ENCODE measurements around the gene RAP2B.
"Not testable (repeated sequence)": the region's sequence is repeated elsewhere in the genome, so short reads cannot be mapped to it uniquely, and the experiment has no call there.

The RAP2B gene

DNA sequence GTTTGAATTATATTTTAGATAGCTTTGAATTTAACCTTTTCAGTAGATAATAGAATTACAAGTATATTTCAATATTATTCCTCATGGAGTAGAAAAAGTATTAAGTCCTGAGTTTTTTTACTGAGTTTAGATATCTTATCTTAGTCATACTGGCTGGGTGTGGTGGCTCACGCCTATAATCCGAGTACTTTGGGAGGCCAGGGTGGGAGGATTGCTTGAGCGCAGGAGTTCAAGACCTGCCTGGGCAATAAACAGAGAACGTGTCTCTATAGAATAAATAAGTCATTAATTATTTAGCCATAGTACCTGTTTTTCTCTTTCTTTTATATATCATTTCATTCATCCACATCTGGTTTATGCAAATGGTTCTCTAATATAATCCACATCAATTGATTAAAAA is 9.9 kb downstream of the RAP2B start:
- Histone ChIP-seq H3K9me3 (ENCODE audit: control insufficient read depth, insufficient read depth, low read length) (no peaks in the 10 kb centered on the region), H3K4me1 (ENCODE audit: control insufficient read depth, insufficient read depth, low read length) (peaks cover 4% of the 10 kb centered on the region; the same call in 1 of the 2 replicates), H3K4me3 (ENCODE audit: low read depth, low read length) (no peak overlapping the region), H3K27ac (ENCODE audit: low read depth, low read length) (no peak overlapping the region), H3K9ac (ENCODE audit: low read depth, low read length) (no peak overlapping the region), H3K27me3 (ENCODE audit: control insufficient read depth, insufficient read depth, low read length) (no peaks in the 10 kb centered on the region), H3K36me3 (ENCODE audit: control insufficient read depth, insufficient read depth, low read length) (peaks cover 3% of the 10 kb centered on the region; the same call in 1 of the 2 replicates)

- H3K9me3 ChIP-seq (ENCODE audit: control insufficient read depth, insufficient read depth, low read length) = no peaks in the 10 kb centered on the region
- peaks cover 4% of the 10 kb centered on the region; the same call in 1 of the 2 replicates for H3K4me1 ChIP-seq (ENCODE audit: control insufficient read depth, insufficient read depth, low read length)
- no peak overlapping the region for H3K9ac ChIP-seq (ENCODE audit: low read depth, low read length)
- no peaks in the 10 kb centered on the region for H3K27me3 ChIP-seq (ENCODE audit: control insufficient read depth, insufficient read depth, low read length)
- no peak overlapping the region for H3K4me3 ChIP-seq (ENCODE audit: low read depth, low read length)
- H3K27ac ChIP-seq (ENCODE audit: low read depth, low read length) = peak overlapping the region; percentile 45
- H3K36me3 ChIP-seq (ENCODE audit: control insufficient read depth, insufficient read depth, low read length) = no peaks in the 10 kb centered on the region
Measured at GRCh38 chr3:153172796-153173757, 11.1 kb downstream of the RAP2B start.

DNA sequence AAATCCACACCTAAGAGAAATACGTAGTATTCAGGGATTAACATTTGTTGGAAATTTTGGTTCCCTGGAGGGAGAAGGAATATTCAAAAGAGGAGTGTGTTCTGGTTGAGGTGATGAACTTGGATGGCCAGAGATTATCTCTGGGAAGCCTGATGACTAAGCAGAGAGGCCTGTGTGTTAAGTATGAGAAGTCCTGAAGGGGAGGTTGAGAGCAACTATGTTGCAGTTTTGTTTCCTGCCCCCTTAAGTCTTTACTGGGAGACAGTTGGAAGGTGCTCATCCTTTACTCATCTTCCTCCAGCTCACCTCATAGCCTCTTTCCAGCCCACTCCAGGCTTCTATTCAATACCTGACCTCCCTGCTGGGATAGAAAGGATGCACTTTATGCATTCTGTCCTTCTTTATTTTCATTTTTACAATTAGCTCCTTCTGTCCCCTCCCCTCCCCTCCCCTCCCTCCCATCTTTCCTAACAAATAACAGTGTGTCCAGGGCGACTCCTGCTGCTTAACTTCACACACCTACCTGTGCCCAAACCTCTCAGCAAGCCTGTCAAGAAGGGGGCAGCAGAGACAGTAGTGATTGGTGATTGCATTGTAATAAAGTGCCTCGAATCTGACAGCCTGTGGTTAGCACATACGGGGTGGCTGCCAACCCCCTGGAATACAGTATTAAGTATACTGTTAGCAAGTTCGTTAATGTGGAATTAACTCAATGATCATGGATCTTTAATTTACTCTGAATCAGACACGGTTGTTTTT is 11.9 kb downstream of the RAP2B start:
- Histone ChIP-seq H3K9ac (ENCODE audit: low read depth, low read length) (no peak overlapping the region), H3K9me3 (ENCODE audit: control insufficient read depth, insufficient read depth, low read length) (no peaks in the 10 kb centered on the region), H3K27ac (ENCODE audit: low read depth, low read length) (peak overlapping the region; percentile 45), H3K27me3 (ENCODE audit: control insufficient read depth, insufficient read depth, low read length) (no peaks in the 10 kb centered on the region), H3K4me1 (ENCODE audit: control insufficient read depth, insufficient read depth, low read length) (peaks cover 4% of the 10 kb centered on the region; the same call in 1 of the 2 replicates), H3K4me3 (ENCODE audit: low read depth, low read length) (no peak overlapping the region), H3K36me3 (ENCODE audit: control insufficient read depth, insufficient read depth, low read length) (no peaks in the 10 kb centered on the region)

DNA sequence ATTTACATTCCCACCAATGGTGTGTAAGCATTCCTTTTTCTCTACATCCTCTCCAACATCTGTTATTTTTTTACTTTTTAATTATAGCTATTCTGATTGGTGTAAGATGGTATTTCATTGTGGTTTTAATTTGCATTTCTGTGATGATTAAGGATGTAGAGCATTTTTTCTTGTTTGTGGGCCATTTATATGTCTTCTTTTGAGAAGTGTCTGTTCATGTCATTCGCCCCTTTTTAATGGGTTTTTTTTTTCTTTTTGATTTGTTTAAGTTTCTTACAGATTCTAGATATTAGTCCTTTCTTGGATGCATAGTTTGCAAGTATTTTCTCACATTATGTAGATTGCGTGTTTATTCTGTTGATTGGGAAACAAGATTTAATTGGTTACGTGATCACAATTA is 14.2 kb downstream of the RAP2B start:
- Histone ChIP-seq H3K4me3 (ENCODE audit: low read depth, low read length) (no peak overlapping the region), H3K36me3 (ENCODE audit: control insufficient read depth, insufficient read depth, low read length) (no peaks in the 10 kb centered on the region), H3K9ac (ENCODE audit: low read depth, low read length) (no peak overlapping the region), H3K27me3 (ENCODE audit: control insufficient read depth, insufficient read depth, low read length) (no peaks in the 10 kb centered on the region), H3K27ac (ENCODE audit: low read depth, low read length) (no peak overlapping the region), H3K4me1 (ENCODE audit: control insufficient read depth, insufficient read depth, low read length) (peaks cover 4% of the 10 kb centered on the region; the same call in 1 of the 2 replicates), H3K9me3 (ENCODE audit: control insufficient read depth, insufficient read depth, low read length) (no peaks in the 10 kb centered on the region)

DNA sequence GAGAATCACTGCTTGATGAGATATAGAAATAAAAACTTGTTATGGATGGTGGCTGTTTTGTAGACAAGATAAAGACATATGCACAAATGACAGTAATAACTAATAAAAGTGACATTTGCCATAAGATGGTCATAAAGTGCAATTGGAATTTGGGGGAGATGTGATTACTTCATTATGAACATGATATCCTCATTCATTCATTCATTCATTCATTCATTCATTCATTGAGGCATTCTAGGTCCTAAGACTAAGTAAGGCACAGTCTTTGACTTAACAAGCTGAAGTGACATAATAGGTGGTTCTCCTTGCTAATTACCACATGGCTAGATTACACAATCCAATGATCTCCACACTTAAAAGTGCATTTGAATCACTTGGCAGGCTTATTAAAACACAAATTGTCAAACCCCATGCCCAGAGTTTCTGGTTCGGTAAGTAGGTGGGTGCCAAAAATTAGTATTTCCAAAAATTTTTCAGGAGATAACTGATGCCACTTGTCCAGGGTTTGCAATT is 18.9 kb downstream of the RAP2B start:
- Histone ChIP-seq H3K4me1 (ENCODE audit: control insufficient read depth, insufficient read depth, low read length) (no peaks in the 10 kb centered on the region), H3K4me3 (ENCODE audit: low read depth, low read length) (no peak overlapping the region), H3K36me3 (ENCODE audit: control insufficient read depth, insufficient read depth, low read length) (no peaks in the 10 kb centered on the region), H3K9ac (ENCODE audit: low read depth, low read length) (no peak overlapping the region), H3K27me3 (ENCODE audit: control insufficient read depth, insufficient read depth, low read length) (no peaks in the 10 kb centered on the region), H3K9me3 (ENCODE audit: control insufficient read depth, insufficient read depth, low read length) (no peaks in the 10 kb centered on the region), H3K27ac (ENCODE audit: low read depth, low read length) (no peak overlapping the region)

- Histone ChIP-seq H3K9me3 (ENCODE audit: control insufficient read depth, insufficient read depth, low read length) (no peaks in the 10 kb centered on the region), H3K4me3 (ENCODE audit: low read depth, low read length) (no peak overlapping the region), H3K27ac (ENCODE audit: low read depth, low read length) (no peak overlapping the region), H3K36me3 (ENCODE audit: control insufficient read depth, insufficient read depth, low read length) (no peaks in the 10 kb centered on the region), H3K4me1 (ENCODE audit: control insufficient read depth, insufficient read depth, low read length) (no peaks in the 10 kb centered on the region), H3K9ac (ENCODE audit: low read depth, low read length) (no peak overlapping the region), H3K27me3 (ENCODE audit: control insufficient read depth, insufficient read depth, low read length) (no peaks in the 10 kb centered on the region)
Measured at GRCh38 chr3:153182501-153183293, 20.7 kb downstream of the RAP2B start.

DNA sequence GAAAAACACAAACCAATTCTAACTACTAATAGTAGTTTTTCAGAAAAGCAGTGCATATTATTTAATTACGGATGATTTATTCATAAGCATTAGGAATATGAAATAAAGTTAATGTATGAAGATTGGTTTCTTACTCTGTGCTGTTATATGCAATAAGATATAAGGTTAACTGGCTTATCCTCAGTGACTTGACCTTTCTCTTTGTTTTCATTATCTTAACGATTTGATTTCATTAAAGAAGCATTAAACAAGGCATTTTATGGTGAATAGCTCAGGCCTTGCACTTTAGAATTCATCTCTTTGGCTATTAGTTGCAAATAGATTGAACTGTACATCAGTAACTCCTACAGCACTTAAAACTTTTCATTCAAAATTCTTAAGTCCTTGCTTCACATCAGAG is 28.9 kb downstream of the RAP2B start:
- Histone ChIP-seq H3K9me3 (ENCODE audit: control insufficient read depth, insufficient read depth, low read length) (no peaks in the 10 kb centered on the region), H3K27ac (ENCODE audit: low read depth, low read length) (no peak overlapping the region), H3K9ac (ENCODE audit: low read depth, low read length) (no peak overlapping the region), H3K4me3 (ENCODE audit: low read depth, low read length) (no peak overlapping the region), H3K36me3 (ENCODE audit: control insufficient read depth, insufficient read depth, low read length) (no peaks in the 10 kb centered on the region), H3K27me3 (ENCODE audit: control insufficient read depth, insufficient read depth, low read length) (no peaks in the 10 kb centered on the region), H3K4me1 (ENCODE audit: control insufficient read depth, insufficient read depth, low read length) (no peaks in the 10 kb centered on the region)

DNA sequence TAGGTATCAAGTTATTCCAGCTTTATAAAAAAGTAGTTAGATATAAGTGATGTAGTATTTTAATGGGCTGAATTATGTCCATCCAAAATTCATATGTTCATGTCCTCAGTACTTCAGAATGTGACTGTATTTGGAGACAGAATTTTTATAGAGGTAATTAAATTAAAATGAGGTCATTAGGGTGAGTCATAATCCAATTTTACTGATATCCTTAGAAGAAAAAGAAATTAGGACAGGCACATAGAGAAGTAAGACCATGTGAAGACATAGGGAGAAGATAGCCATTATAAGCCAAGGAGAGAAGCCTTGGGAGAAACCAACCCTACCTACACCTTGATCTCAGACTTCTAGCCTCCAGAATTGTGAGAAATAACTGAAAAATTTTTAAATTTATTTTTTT is 30.3 kb downstream of the RAP2B start:
- Histone ChIP-seq H3K4me1 (ENCODE audit: control insufficient read depth, insufficient read depth, low read length) (no peaks in the 10 kb centered on the region), H3K4me3 (ENCODE audit: low read depth, low read length) (no peak overlapping the region), H3K27me3 (ENCODE audit: control insufficient read depth, insufficient read depth, low read length) (no peaks in the 10 kb centered on the region), H3K9ac (ENCODE audit: low read depth, low read length) (no peak overlapping the region), H3K9me3 (ENCODE audit: control insufficient read depth, insufficient read depth, low read length) (no peaks in the 10 kb centered on the region), H3K36me3 (ENCODE audit: control insufficient read depth, insufficient read depth, low read length) (no peaks in the 10 kb centered on the region), H3K27ac (ENCODE audit: low read depth, low read length) (no peak overlapping the region)

DNA sequence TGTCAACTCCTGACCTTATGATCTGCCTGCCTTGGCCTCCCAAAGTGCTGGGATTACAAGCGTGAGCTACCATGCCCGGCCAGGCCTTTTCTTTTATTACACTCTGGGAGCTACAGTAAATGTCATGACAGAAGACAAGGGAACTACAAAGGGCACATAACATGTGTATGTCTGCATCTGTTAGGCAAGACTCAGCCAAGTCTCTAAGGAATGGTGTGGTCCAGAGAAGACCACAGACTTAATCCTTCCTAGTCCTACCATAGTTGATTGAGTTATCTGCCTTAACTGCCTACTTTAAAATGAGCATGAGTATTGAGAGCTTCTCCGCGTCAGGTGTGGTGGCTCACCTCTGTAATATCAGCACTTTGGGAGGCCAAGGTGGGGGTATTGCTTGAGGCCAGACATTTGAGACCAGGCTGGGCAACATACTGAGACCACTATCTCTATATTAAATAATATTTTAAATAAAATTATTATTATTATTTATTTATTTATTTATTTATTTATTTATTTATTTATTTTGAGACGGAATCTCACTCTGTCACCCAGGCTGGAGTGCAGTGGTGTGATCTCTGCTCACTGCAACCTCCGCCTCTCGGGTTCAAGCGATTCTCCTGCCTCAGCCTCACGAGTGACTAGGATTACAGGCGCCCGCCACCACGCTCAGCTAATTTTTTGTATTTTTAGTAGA is 31.9 kb downstream of the RAP2B start:
- not testable (repeated sequence) for H3K27ac ChIP-seq (ENCODE audit: low read depth, low read length); H3K4me3 ChIP-seq (ENCODE audit: low read depth, low read length); H3K4me1 ChIP-seq (ENCODE audit: control insufficient read depth, insufficient read depth, low read length); H3K27me3 ChIP-seq (ENCODE audit: control insufficient read depth, insufficient read depth, low read length); H3K36me3 ChIP-seq (ENCODE audit: control insufficient read depth, insufficient read depth, low read length); H3K9me3 ChIP-seq (ENCODE audit: control insufficient read depth, insufficient read depth, low read length); H3K9ac ChIP-seq (ENCODE audit: low read depth, low read length)

- no peak overlapping the region for H3K4me3 ChIP-seq (ENCODE audit: low read depth, low read length)
- no peaks in the 10 kb centered on the region for H3K9me3 ChIP-seq (ENCODE audit: control insufficient read depth, insufficient read depth, low read length)
Measured at GRCh38 chr3:153195349-153195879, 33.4 kb downstream of the RAP2B start.

More at GRCh38 chr3:153195349-153195879, 33.4 kb downstream of the RAP2B start:
- Histone ChIP-seq H3K9ac (ENCODE audit: low read depth, low read length) (no peak overlapping the region), H3K27me3 (ENCODE audit: control insufficient read depth, insufficient read depth, low read length) (no peaks in the 10 kb centered on the region), H3K4me1 (ENCODE audit: control insufficient read depth, insufficient read depth, low read length) (no peaks in the 10 kb centered on the region), H3K27ac (ENCODE audit: low read depth, low read length) (no peak overlapping the region), H3K36me3 (ENCODE audit: control insufficient read depth, insufficient read depth, low read length) (no peaks in the 10 kb centered on the region)

Measured in HUES48 (cell line).